Activated T-cell treated with anti-CD3 and anti-CD28 coated beads, Interleukin-2, amount 50 U/mL, for 4 hours (primary cell): ENCODE data around the gene KCNK4. TPM values are rescaled to one million over a fixed set of nuclear protein-coding genes. Genes with fewer than 3 reads are reported as not detected.

ENCODE experiments used
- ATAC-seq, 2 donors: fragments of 200-7000 bp; cut with Tn5 transposase; one replicate each; pipeline ENCODE4 v1.10.0; 2021
- DNase-seq: peaks from one replicate; pipeline ENCODE4 v3.0.0-alpha.2; 2020
- H3K27me3 Mint-ChIP-seq: one replicate; pipeline ENCODE4 v1.8.0; 2021; ENCODE audit warnings: low read depth, mixed read lengths
- H3K36me3 Mint-ChIP-seq: one replicate; pipeline ENCODE4 v1.8.0; 2022; ENCODE audit warnings: mixed read lengths; ENCODE audit not compliant: insufficient read depth
- H3K4me1 Mint-ChIP-seq: one replicate; pipeline ENCODE4 v1.8.0; 2021; ENCODE audit warnings: low read depth, mixed read lengths
- H3K4me3 Mint-ChIP-seq: one replicate; pipeline ENCODE4 v1.8.0; 2021; ENCODE audit warnings: mild to moderate bottlenecking, moderate library complexity, mixed read lengths
- H3K9me3 Mint-ChIP-seq: one replicate; pipeline ENCODE4 v1.8.0; 2021; ENCODE audit warnings: mixed read lengths
- total RNA-seq, 3 donors: library from RNA; stranded (reverse); gene quantifications; one replicate each; pipeline ENCODE4 v1.2.1, GENCODE V29; 2021

KCNK4 gene
- total RNA-seq, 3 donors from 2014 or later: not detected

DNA sequence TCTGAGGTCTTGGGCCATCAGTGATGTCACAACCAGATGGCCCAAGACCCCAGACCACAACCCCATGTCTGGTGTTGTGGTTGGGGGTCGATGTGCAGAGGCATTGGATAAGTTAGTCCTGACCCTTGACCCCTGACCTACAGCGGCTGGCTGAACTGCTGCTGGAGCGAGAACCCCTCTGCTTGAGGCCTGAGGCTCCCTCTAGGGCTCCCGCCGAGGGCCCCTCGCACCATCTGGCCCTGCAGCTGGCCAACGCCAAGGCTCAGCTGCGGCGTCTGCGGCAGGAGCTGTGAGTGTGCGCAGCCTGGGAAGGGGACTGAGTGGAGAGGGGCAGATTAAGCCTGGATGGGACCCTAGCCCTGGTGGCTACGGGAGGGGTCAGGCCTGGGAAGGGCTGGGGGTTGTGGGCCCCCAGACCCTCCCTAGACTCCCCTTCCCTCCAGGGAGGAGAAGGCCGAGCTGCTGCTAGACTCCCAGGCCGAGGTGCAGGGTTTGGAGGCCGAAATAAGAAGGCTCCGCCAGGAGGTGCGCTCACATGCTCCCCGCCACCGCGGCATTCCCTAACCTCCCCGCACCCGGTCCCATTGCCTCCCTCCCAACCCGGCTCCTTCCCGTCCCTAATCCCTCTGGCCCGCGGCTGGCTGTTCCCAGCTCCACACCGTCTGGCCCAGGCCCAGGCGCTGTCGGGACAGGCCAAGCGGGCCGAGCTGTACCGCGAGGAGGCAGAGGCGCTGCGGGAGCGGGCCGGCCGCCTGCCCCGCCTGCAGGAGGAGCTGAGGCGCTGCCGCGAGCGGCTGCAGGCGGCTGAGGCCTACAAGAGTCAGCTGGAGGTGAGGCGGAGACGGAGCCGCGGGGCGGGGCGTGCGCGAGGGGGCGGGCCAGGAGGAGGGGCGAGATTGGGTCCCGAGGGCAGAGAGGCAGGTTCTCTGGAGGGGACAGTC is 51.0 kb downstream of the KCNK4 start:
- Mint-ChIP-seq H3K27me3 (no peaks in the 10 kb centered on the region), H3K36me3 (peaks cover 15% of the 10 kb centered on the region), H3K4me1 (peaks cover 32% of the 10 kb centered on the region), H3K4me3 (peak overlapping the region; percentile 35), H3K9me3 (no peaks in the 10 kb centered on the region)
- ATAC-seq: peak; percentile 80 to 81
- DNase-seq: peak; percentile 89

DNA sequence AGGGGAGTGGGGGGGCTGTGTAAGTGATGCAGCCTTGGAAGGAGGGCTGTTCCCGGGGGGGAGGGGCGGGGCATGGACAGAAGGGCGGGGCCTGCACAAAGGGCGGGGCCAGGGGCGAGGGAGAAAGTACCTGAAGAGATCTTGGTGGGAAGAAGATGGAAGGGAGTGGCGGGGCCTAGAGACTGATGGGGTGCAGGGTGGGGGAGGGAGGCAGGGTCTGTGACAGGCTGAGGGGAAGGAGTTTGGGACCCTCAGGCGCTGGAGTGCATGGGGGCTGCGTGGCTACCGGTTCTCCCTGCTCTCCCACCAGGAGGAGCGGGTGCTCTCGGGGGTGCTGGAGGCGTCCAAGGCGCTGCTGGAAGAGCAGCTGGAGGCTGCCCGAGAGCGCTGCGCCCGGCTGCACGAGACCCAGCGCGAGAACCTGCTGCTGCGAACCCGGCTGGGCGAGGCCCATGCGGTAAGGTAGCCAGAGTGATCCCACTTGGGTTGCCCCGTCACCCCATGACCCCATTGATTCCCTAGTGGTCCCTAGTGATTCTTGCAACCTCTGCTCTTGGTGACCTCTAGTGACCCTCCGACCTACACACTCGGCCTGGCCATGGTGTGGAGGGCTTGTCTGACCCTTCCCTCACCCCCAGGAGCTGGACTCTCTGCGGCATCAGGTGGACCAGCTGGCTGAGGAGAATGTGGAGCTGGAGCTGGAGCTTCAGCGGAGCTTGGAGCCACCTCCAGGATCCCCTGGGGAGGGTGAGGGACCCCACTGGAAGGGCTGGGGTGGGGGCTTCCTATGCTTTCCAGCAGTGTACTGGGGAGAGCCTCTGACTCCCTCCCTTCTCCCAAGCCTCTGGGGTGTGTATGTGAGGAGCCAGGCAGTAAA is 52.0 kb downstream of the KCNK4 start:
- peaks cover 31% of the 10 kb centered on the region for H3K4me1 Mint-ChIP-seq
- no peak for DNase-seq
- peak; percentile 5 to 8 for ATAC-seq
- H3K9me3 Mint-ChIP-seq: no peaks in the 10 kb centered on the region
- no peaks in the 10 kb centered on the region for H3K27me3 Mint-ChIP-seq
- peaks cover 14% of the 10 kb centered on the region for H3K36me3 Mint-ChIP-seq
- H3K4me3 Mint-ChIP-seq: no peak overlapping the region

DNA sequence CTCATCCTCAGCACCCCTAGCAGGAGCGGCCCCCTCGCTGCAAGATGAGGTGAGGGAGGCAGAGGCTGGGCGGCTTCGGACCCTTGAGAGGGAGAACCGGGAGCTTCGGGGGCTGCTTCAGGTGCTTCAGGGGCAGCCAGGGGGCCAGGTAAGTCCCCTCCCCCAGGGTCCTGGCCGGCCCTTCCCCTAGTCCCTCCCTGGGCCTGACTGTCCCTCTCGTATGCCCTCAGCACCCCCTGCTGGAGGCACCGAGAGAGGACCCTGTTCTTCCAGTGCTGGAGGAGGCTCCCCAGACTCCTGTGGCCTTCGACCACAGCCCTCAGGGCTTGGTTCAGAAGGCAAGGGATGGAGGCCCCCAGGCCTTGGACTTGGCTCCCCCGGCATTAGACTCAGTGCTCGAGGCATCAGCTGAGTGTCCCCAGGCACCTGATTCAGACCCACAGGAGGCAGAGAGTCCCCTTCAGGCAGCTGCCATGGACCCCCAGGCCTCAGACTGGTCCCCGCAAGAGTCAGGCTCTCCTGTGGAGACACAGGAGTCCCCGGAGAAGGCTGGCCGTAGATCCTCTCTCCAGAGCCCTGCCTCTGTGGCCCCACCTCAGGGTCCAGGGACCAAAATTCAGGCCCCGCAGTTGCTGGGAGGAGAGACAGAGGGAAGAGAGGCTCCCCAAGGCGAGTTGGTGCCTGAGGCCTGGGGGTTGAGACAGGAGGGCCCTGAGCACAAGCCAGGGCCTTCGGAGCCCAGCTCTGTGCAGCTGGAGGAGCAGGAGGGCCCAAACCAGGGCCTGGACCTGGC is 52.9 kb downstream of the KCNK4 start:
- Mint-ChIP-seq H3K9me3 (no peaks in the 10 kb centered on the region), H3K27me3 (no peaks in the 10 kb centered on the region), H3K4me3 (no peak overlapping the region), H3K4me1 (peaks cover 27% of the 10 kb centered on the region), H3K36me3 (peaks cover 12% of the 10 kb centered on the region)
- no peak for DNase-seq
- ATAC-seq: no peak

DNA sequence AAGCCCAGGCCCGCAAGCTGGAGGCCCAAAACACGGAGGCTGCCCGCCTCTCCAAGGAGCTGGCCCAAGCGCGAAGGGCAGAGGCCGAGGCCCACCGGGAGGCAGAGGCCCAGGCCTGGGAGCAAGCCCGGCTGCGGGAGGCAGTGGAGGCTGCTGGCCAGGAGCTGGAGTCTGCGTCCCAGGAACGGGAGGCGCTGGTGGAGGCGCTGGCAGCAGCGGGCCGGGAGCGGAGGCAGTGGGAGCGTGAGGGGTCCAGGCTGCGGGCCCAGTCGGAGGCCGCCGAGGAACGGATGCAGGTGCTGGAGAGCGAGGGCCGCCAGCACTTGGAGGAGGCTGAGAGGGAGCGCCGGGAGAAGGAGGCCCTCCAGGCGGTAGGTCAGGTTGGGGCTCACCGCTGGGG is 53.7 kb downstream of the KCNK4 start:
- peaks cover 12% of the 10 kb centered on the region for H3K36me3 Mint-ChIP-seq
- no peak for DNase-seq
- peaks cover 18% of the 10 kb centered on the region for H3K4me1 Mint-ChIP-seq
- H3K27me3 Mint-ChIP-seq: no peaks in the 10 kb centered on the region
- no peak overlapping the region for H3K4me3 Mint-ChIP-seq
- H3K9me3 Mint-ChIP-seq: no peaks in the 10 kb centered on the region
- no peak for ATAC-seq

DNA sequence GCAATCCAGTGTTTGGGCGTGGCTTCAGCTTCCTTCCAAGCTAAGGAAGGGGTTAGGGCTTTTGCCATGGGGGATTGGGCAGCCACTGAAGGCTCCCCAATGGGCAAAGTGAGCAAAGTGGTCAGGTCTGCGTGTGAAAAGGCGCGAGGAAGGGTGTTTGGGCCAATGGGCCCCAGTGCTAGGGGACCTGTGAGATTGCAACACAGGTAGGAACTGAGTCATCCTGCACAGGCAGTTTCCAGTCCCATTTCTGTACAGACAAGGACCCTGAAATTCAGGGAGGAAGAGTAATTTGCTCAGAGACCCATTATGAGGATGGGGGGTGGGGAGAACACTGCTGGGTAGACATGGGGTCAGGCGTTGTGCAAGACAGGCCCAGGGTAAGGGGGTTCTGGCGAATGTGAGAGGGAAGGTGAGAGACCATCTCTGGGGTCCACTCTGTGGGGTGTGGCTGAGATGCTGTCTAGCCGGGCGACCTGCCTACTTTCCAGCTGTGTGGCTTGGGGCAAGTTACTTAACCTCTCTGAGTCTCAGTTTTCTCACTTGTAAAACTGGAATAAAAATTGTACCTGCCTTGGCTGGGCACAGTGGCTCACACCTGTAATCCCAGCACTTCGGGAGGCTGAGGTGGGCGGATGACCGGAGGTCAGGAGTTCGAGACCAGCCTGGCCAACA is 56.2 kb downstream of the KCNK4 start:
- DNase-seq (no peak), ATAC-seq (no peak)
- Mint-ChIP-seq H3K4me3 (no peak overlapping the region), H3K27me3 (no peaks in the 10 kb centered on the region), H3K9me3 (no peaks in the 10 kb centered on the region), H3K4me1 (peaks cover 3% of the 10 kb centered on the region), H3K36me3 (peaks cover 10% of the 10 kb centered on the region)

DNA sequence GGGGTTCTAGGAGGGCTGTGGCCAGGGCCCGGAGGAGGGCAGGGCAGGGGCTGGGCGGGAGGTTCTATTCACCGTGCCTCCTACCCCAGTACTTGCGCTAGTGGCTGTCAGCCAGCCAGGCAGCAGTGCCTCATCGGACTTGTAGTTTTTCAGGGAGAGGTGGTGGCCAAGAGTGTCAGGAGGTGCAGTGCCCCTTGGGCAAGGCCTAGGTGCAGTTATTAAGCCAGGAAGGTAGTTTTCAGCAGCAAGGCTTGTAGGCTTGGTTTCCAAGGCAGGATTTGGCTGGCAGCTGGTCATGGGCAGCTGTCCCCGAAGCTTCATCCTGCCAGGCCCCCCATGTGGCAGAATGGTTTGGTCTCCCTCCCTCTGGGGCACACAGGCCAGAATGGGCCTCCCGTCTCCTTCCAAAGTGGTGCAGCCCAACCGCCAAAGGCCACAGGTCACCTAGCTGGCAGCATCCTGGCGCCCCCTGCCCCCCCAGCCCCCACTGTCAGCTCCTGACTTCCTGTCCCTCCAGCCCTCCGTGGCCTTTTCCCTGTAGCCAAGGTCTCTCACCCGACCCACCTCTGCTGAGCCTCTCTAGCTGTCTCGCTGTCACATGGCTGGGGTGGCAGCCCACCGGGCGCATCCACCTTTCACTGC is 57.4 kb downstream of the KCNK4 start:
- no peak for ATAC-seq

DNA sequence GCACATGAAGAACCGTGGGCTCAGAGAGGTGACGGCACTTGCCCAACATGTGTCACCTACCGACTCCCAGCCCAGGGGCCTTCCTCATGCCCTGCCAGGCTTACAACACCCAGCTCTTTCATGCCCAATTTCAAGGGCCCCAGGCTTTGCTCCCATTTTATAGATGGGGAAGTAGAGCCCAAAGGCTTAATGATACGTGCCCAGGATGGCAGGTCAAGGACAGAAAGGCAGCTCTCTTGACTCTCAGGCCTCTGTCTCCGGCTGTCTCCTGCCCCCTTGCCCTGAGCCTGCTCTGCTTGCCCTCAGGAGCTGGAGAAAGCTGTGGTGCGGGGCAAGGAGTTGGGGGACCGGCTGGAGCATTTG is 57.9 kb downstream of the KCNK4 start:
- Mint-ChIP-seq H3K36me3 (peaks cover 10% of the 10 kb centered on the region), H3K9me3 (no peaks in the 10 kb centered on the region), H3K4me1 (peaks cover 3% of the 10 kb centered on the region), H3K4me3 (no peak overlapping the region), H3K27me3 (no peaks in the 10 kb centered on the region)
- no peak for DNase-seq
- no peak for ATAC-seq

More for the DNA sequence above, 57.4 kb downstream of the KCNK4 start:
- no peak for DNase-seq
- Mint-ChIP-seq H3K4me1 (peaks cover 3% of the 10 kb centered on the region), H3K36me3 (peaks cover 10% of the 10 kb centered on the region), H3K27me3 (no peaks in the 10 kb centered on the region), H3K4me3 (no peak overlapping the region), H3K9me3 (no peaks in the 10 kb centered on the region)

DNA sequence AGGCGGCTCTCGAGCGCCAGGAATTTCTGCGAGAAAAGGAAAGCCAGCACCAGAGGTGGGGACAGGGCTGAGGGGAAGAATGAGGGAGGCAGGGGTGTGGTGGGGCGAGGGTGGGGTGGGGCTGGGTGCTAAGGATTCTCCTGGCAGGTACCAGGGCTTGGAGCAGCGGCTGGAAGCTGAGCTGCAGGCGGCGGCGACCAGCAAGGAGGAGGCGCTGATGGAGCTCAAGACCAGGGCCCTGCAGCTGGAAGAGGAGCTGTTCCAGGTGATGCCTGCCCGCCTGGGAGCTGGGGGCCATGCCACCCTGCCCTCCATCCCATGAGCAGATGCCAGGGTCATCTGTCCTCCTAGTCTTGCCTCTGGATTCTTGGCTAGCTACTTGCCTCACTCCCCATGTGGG is 58.3 kb downstream of the KCNK4 start:
- Mint-ChIP-seq H3K36me3 (peaks cover 10% of the 10 kb centered on the region), H3K4me1 (peaks cover 3% of the 10 kb centered on the region), H3K27me3 (no peaks in the 10 kb centered on the region), H3K9me3 (no peaks in the 10 kb centered on the region), H3K4me3 (no peak overlapping the region)
- DNase-seq (no peak), ATAC-seq (no peak)

Other genes with a start within 250 kb of the KCNK4 start
- gene MACROD1, start 125.2 kb upstream of the KCNK4 start, total RNA-seq: 10 to 100 TPM; 16.5 to 17.8 (median 17.1) TPM
- gene STIP1, start 105.1 kb upstream of the KCNK4 start, total RNA-seq: 100 to 1,000 TPM; 439 to 477 (median 457) TPM
- gene FERMT3, start 84.6 kb upstream of the KCNK4 start, total RNA-seq: 100 to 1,000 TPM; 368 to 444 (median 399) TPM
- 10 to 100 TPM; 24.3 to 31.0 (median 28.6) TPM for gene TRPT1, start 65.1 kb upstream of the KCNK4 start, total RNA-seq
- gene NUDT22, start 65.0 kb upstream of the KCNK4 start, total RNA-seq: 10 to 100 TPM; 82.4 to 88.3 (median 86.1) TPM
- gene DNAJC4, start 60.8 kb upstream of the KCNK4 start, total RNA-seq: 10 to 100 TPM; 15.0 to 16.6 (median 16.1) TPM
- 10 to 100 TPM; 41.5 to 75.6 (median 53.2) TPM for gene VEGFB, start 56.7 kb upstream of the KCNK4 start, total RNA-seq
- 10 to 100 TPM; 43.3 to 48.9 (median 44.4) TPM for gene FKBP2, start 50.2 kb upstream of the KCNK4 start, total RNA-seq
- gene PPP1R14B, start 44.4 kb upstream of the KCNK4 start, total RNA-seq: 100 to 1,000 TPM; 417 to 505 (median 438) TPM
- 1 to 10 TPM; 6.2 to 8.2 (median 6.4) TPM for gene PLCB3, start 39.8 kb upstream of the KCNK4 start, total RNA-seq
- gene BAD, start 6.6 kb upstream of the KCNK4 start, total RNA-seq: 10 to 100 TPM; 27.6 to 38.8 (median 36.6) TPM
- gene GPR137, start 5.5 kb upstream of the KCNK4 start, total RNA-seq: 10 to 100 TPM; 43.1 to 46.2 (median 43.9) TPM
- not detected for gene CATSPERZ, start 9.1 kb downstream of the KCNK4 start, total RNA-seq
- gene ESRRA, start 14.2 kb downstream of the KCNK4 start, total RNA-seq: 10 to 100 TPM; 81.5 to 93.4 (median 89.3) TPM
- gene TRMT112, start 26.3 kb downstream of the KCNK4 start, total RNA-seq: 100 to 1,000 TPM; 432 to 461 (median 438) TPM
- gene PRDX5, start 26.8 kb downstream of the KCNK4 start, total RNA-seq: 10 to 100 TPM; 78.3 to 96.8 (median 81.0) TPM
- gene CCDC88B, start 48.9 kb downstream of the KCNK4 start, total RNA-seq: 10 to 100 TPM; 87.4 to 97.9 (median 96.2) TPM
- gene RPS6KA4, start 67.9 kb downstream of the KCNK4 start, total RNA-seq: 10 to 100 TPM; 43.3 to 49.9 (median 48.1) TPM